ENCODE results near the gene SUMO2.

SUMO2 gene

GRCh38 chr17:75125984-75126383 is 56.8 kb downstream of the SUMO2 start:
- TF ChIP-seq, protein P1, sequence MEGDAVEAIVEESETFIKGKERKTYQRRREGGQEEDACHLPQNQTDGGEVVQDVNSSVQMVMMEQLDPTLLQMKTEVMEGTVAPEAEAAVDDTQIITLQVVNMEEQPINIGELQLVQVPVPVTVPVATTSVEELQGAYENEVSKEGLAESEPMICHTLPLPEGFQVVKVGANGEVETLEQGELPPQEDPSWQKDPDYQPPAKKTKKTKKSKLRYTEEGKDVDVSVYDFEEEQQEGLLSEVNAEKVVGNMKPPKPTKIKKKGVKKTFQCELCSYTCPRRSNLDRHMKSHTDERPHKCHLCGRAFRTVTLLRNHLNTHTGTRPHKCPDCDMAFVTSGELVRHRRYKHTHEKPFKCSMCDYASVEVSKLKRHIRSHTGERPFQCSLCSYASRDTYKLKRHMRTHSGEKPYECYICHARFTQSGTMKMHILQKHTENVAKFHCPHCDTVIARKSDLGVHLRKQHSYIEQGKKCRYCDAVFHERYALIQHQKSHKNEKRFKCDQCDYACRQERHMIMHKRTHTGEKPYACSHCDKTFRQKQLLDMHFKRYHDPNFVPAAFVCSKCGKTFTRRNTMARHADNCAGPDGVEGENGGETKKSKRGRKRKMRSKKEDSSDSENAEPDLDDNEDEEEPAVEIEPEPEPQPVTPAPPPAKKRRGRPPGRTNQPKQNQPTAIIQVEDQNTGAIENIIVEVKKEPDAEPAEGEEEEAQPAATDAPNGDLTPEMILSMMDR (IDR thresholded peaks at IDR 0.05; ENCODE audit: low read depth, low read length) = no peak
- no peak overlapping the region for H3K4me3 ChIP-seq (ENCODE audit: low read depth, low read length)

GRCh38 chr17:75124819-75125162 is 58.0 kb downstream of the SUMO2 start:
- no peak overlapping the region for H3K4me3 ChIP-seq (ENCODE audit: low read depth, low read length)
- TF ChIP-seq, protein P1 (IDR thresholded peaks at IDR 0.05; ENCODE audit: low read depth, low read length) = no peak

DNA sequence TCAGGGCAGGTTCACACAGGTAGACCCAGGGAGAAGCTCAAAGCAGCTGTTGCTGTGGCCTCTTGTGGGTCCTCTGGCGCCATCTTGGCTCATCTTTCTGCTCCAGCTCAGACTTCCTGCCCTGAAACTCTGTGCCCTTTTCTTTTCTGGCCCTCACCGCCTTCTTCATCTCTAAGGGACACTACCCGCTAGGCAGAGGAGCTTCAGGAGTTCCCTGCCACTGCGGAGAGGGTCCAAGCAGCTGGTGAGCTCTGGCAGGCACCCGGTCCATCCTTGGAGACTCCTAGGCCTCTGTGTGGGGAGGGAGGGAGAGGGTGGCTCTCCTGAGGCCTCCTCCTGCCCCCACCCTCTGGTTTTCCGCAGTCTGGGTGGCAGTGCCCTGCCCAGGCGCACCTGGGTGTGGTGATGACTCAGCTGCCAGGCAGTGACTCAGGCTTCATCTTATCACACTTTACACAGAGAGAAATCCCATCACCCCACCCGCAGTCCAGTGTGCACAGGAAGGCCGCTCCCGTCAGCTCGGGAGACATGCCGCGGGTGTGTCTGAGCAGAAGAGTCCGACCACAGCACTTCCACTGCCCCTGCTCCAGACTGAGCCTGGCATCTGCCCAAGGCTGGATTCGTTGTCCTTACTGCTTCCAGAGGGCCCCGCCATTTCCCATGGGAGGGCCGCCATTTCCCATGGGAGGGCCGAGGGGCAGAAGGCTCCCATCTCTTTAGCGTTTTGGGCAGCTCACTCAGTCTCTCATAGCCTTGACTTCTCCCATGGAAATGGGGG is 58.5 kb downstream of the SUMO2 start:
- no peak overlapping the region for H3K4me3 ChIP-seq (ENCODE audit: low read depth, low read length)
- TF ChIP-seq, protein P1 (IDR thresholded peaks at IDR 0.05; ENCODE audit: low read depth, low read length) = no peak

GRCh38 chr17:75118307-75118706 is 64.5 kb downstream of the SUMO2 start:
- TF ChIP-seq, protein P1 (IDR thresholded peaks at IDR 0.05; ENCODE audit: low read depth, low read length) = no peak
- no peak overlapping the region for H3K4me3 ChIP-seq (ENCODE audit: low read depth, low read length)

- no peak overlapping the region for H3K4me3 ChIP-seq (ENCODE audit: low read depth, low read length)
- TF ChIP-seq, protein P1 (IDR thresholded peaks at IDR 0.05; ENCODE audit: low read depth, low read length) = no peak
Observed at GRCh38 chr17:75116737-75117136, 66.0 kb downstream of the SUMO2 start.
